Neural progenitor cell (in vitro differentiated cells): ENCODE data around the gene PPM1H. TPM values are rescaled to one million over a fixed set of nuclear protein-coding genes. Genes with fewer than 3 reads are reported as not detected.

ENCODE experiments used
- DNase-seq: peaks from one replicate; pipeline ENCODE4 v3.0.0-alpha.2; 2016; ENCODE audit warnings: low spot score
- H2AFZ ChIP-seq: fragments of 200-600 bp; sonication (generic); replicated peaks from 2 replicates; pipeline ENCODE4 v1.6.1; 2016; ENCODE audit warnings: antibody characterized with exemption
- H3F3A ChIP-seq: fragments of 200-600 bp; sonication (generic); 2 replicates; pipeline ENCODE4 v1.6.1; 2016; ENCODE audit warnings: antibody characterized with exemption, low read depth
- H3K27ac ChIP-seq: fragments of 200-600 bp; sonication (generic); 2 replicates; pipeline ENCODE4 v1.5.1; 2016; ENCODE audit warnings: mild to moderate bottlenecking
- H3K27me3 ChIP-seq: fragments of 200-600 bp; sonication (generic); 2 replicates; pipeline ENCODE4 v1.6.1; 2016; ENCODE audit warnings: mild to moderate bottlenecking, moderate library complexity
- H3K36me3 ChIP-seq: fragments of 200-600 bp; sonication (generic); 2 replicates; pipeline ENCODE4 v1.5.1; 2016
- H3K4me1 ChIP-seq: fragments of 200-600 bp; sonication (generic); 2 replicates; pipeline ENCODE4 v1.6.1; 2016; ENCODE audit warnings: mixed run types
- H3K4me2 ChIP-seq: fragments of 200-600 bp; sonication (generic); 2 replicates; pipeline ENCODE4 v1.6.1; 2016
- H3K4me3 ChIP-seq: fragments of 200-600 bp; sonication (generic); 2 replicates; pipeline ENCODE4 v1.5.1; 2016
- H3K79me2 ChIP-seq: fragments of 200-600 bp; sonication (generic); 2 replicates; pipeline ENCODE4 v1.6.1; 2016; ENCODE audit warnings: low read depth
- H3K9ac ChIP-seq: fragments of 200-600 bp; sonication (generic); 2 replicates; pipeline ENCODE4 v1.6.1; 2016
- H3K9me3 ChIP-seq: fragments of 200-600 bp; sonication (generic); 2 replicates; pipeline ENCODE4 v1.5.1; 2016; ENCODE audit warnings: low read depth
- H4K20me1 ChIP-seq: fragments of 200-600 bp; sonication (generic); 2 replicates; pipeline ENCODE4 v1.6.1; 2016; ENCODE audit warnings: low read depth
- H3K27ac Mint-ChIP-seq: 3 replicates; pipeline ENCODE4 v1.8.0; 2021; ENCODE audit warnings: mixed read lengths
- H3K27me3 Mint-ChIP-seq: 2 replicates; pipeline ENCODE4 v1.8.0; 2022; ENCODE audit warnings: low read depth, mild to moderate bottlenecking, inconsistent platforms, moderate library complexity, mixed read lengths; ENCODE audit not compliant: insufficient read depth
- H3K36me3 Mint-ChIP-seq: 3 replicates; pipeline ENCODE4 v1.8.0; 2021; ENCODE audit warnings: mixed read lengths
- H3K4me1 Mint-ChIP-seq: 3 replicates; pipeline ENCODE4 v1.8.0; 2021; ENCODE audit warnings: mixed read lengths
- H3K4me3 Mint-ChIP-seq: 3 replicates; pipeline ENCODE4 v1.8.0; 2021; ENCODE audit warnings: mild to moderate bottlenecking, moderate library complexity, mixed read lengths
- H3K9me3 Mint-ChIP-seq: 3 replicates; pipeline ENCODE4 v1.8.0; 2020; ENCODE audit warnings: mixed read lengths
- EZH2 ChIP-seq: fragments of 200-600 bp; sonication (generic); IDR thresholded peaks from 2 replicates; pipeline ENCODE4 v1.6.1; 2017; ENCODE audit warnings: antibody characterized with exemption, mild to moderate bottlenecking, moderate library complexity
- EZH2phosphoT487 ChIP-seq: fragments of 200-600 bp; sonication (generic); IDR thresholded peaks from 2 replicates; pipeline ENCODE4 v1.6.1; 2017; ENCODE audit warnings: antibody characterized with exemption
- total RNA-seq: library from RNA; depleted of rRNA; stranded (reverse); fragments of >200 nt; gene quantifications from 2 replicates; pipeline ENCODE4 v1.2.3, GENCODE V29; 2015; ENCODE audit warnings: low replicate concordance
- TF ChIP-seq, protein P1 (sequence below): fragments of 200-600 bp; sonication (generic); IDR thresholded peaks from 2 replicates; pipeline ENCODE4 v1.5.1; 2017; ENCODE audit warnings: antibody characterized with exemption, mild to moderate bottlenecking

PPM1H gene
- total RNA-seq, 1 donor from 2014 or later = 4.6 TPM

DNA sequence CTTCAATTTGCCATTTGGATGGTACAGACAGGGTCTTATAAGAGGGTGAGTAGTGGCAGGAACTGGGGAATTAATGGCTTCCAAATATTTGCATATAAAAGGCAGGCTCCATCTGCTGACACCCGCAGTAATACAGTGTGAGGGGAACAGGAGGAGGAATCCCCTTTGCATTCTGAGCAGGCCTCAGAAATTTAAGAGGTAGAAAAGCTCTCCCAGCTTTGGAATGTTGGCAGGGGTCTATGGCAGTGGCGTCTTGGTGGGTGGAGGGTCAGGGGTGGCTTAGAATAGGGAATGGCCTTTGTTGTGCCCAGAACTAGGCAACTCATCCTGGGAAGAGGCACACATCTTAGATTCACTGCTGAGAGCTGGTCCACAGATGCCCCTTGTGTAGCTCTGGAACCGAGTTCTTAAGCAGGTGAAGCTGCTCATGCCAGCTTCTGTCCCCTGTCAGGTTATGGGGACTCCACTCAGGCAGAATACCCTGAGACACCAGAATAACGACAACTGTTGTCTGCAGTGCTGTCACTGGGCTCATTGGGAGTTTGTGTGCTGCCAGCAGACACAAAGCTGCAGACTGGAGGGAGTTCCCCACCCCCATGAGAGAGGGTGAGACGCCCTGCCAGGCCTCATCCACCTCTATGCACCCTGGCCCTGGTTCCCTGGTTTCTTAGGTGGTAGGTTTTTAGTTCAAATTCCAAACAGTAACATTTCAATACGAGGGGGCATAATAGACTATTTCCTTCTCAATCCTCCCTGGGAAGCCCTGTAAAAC, 278.2 kb downstream of the PPM1H start:
- Mint-ChIP-seq H3K27me3 (no peaks in the 10 kb centered on the region), H3K9me3 (peaks cover 14% of the 10 kb centered on the region), H3K27ac (peak overlapping the region; percentile 99), H3K36me3 (peaks cover 16% of the 10 kb centered on the region), H3K4me1 (peaks cover 83% of the 10 kb centered on the region), H3K4me3 (peak overlapping the region; percentile 23)
- DNase-seq = peak; percentile 44
- H4K20me1 ChIP-seq = no peaks in the 10 kb centered on the region
- TF ChIP-seq EZH2phosphoT487 (no peak), EZH2 (no peak)
- TF ChIP-seq, protein P1, sequence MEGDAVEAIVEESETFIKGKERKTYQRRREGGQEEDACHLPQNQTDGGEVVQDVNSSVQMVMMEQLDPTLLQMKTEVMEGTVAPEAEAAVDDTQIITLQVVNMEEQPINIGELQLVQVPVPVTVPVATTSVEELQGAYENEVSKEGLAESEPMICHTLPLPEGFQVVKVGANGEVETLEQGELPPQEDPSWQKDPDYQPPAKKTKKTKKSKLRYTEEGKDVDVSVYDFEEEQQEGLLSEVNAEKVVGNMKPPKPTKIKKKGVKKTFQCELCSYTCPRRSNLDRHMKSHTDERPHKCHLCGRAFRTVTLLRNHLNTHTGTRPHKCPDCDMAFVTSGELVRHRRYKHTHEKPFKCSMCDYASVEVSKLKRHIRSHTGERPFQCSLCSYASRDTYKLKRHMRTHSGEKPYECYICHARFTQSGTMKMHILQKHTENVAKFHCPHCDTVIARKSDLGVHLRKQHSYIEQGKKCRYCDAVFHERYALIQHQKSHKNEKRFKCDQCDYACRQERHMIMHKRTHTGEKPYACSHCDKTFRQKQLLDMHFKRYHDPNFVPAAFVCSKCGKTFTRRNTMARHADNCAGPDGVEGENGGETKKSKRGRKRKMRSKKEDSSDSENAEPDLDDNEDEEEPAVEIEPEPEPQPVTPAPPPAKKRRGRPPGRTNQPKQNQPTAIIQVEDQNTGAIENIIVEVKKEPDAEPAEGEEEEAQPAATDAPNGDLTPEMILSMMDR = no peak
- H3K9ac ChIP-seq = no peak overlapping the region
- no peak overlapping the region for H3K4me3 ChIP-seq
- peaks cover 80% of the 10 kb centered on the region for H3F3A ChIP-seq
- peak overlapping the region; percentile 66 for H3K27ac ChIP-seq
- peak overlapping the region; percentile 53 for H2AFZ ChIP-seq
- H3K36me3 ChIP-seq = no peaks in the 10 kb centered on the region
- peaks cover 82% of the 10 kb centered on the region for H3K4me1 ChIP-seq
- H3K4me2 ChIP-seq = peak overlapping the region; percentile 40
- H3K27me3 ChIP-seq = no peaks in the 10 kb centered on the region
- H3K79me2 ChIP-seq = no peaks in the 10 kb centered on the region
- H3K9me3 ChIP-seq = no peaks in the 10 kb centered on the region

DNA sequence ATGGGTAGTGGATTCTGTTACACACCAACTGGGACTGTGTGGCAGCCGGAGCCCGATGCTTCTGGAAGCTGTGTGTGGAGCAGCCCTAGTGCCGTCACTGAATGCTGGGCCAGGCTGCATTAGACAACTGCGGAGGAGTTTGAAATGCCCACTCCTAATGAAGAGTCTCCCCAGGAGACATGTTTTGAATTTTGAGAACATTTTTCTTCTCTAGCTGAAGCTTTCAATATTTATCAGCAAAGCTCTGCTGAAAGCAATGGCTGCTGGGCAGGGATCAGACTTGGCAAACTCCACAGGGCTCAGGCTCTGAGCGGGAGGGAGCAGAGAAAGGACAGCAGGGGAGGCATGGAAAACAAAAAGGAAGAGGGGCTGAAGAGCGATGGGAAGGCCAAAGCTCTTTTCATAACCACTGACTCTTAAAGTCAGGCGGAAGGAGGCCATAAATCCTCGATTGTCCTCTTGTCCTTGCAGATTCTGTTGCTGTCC, 279.2 kb downstream of the PPM1H start:
- Mint-ChIP-seq H3K9me3 (peaks cover 6% of the 10 kb centered on the region), H3K27me3 (no peaks in the 10 kb centered on the region), H3K4me3 (no peak overlapping the region), H3K27ac (peak overlapping the region; percentile 97), H3K36me3 (peaks cover 7% of the 10 kb centered on the region), H3K4me1 (peaks cover 86% of the 10 kb centered on the region)
- Histone ChIP-seq H3K4me1 (peaks cover 86% of the 10 kb centered on the region), H3K9me3 (no peaks in the 10 kb centered on the region), H3K36me3 (no peaks in the 10 kb centered on the region), H3F3A (peaks cover 73% of the 10 kb centered on the region), H3K79me2 (no peaks in the 10 kb centered on the region), H3K4me3 (no peak overlapping the region), H3K27me3 (no peaks in the 10 kb centered on the region), H2AFZ (peak overlapping the region; percentile 21), H3K27ac (peak overlapping the region; percentile 66), H3K9ac (no peak overlapping the region), H4K20me1 (no peaks in the 10 kb centered on the region), H3K4me2 (peak overlapping the region; percentile 40)
- peak; percentile 53 for DNase-seq
- TF ChIP-seq EZH2phosphoT487 (no peak), EZH2 (no peak)
- TF ChIP-seq, protein P1 = no peak

DNA sequence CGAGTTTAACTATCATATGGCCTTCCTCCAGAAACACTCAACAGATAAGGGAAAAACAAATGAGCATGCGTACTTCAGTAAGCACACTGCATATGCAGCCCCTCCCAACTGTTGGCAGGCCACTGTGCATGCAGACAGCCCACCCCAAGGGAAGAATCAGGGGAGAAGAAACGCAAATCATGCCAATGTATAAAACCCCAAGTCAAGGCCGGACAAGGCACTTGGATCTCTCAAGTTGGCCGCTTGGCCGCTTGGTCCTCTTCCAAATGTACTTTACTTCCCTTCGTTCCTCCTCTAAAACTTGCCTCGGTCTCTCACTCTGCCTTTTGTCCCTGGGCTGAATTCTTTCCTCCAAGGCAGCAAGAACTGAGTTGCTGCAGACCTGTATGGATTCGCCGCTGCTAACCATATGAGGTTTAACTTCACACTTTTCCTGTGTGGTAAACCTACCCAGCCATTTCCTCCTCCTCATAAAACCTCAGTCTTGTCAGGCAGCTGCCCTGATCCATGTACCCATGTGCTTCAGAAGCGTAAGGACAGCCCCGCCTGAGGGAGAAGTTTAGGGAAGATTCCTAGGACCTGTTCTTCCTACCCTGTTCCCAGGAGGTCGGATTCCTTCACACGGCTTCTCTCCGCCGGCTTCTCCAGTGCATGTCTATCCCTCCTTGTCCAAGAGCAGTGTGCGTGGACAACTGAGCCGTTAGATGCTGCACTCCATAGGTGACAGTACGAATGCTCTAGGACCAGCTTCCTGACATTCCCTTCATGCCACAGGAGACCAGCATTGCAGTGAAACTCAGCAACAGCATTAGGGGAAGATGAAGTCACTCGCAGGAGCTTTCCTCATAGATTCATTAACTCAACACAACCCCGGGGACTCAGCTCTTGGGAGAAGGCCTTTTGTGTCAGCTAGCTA, 280.4 kb downstream of the PPM1H start:
- H3K27ac ChIP-seq = no peak overlapping the region
- H3F3A ChIP-seq = peaks cover 62% of the 10 kb centered on the region
- H3K36me3 ChIP-seq = no peaks in the 10 kb centered on the region
- no peaks in the 10 kb centered on the region for H3K9me3 ChIP-seq
- Mint-ChIP-seq H3K9me3 (peaks cover 3% of the 10 kb centered on the region), H3K27ac (peak overlapping the region; percentile 97), H3K36me3 (peaks cover 8% of the 10 kb centered on the region), H3K27me3 (no peaks in the 10 kb centered on the region), H3K4me3 (peak overlapping the region; percentile 46), H3K4me1 (peaks cover 79% of the 10 kb centered on the region)
- H3K4me1 ChIP-seq = peaks cover 78% of the 10 kb centered on the region
- H3K9ac ChIP-seq = no peak overlapping the region
- no peaks in the 10 kb centered on the region for H3K79me2 ChIP-seq
- H3K4me2 ChIP-seq = peak overlapping the region; percentile 40
- DNase-seq = no peak
- TF ChIP-seq, protein P1 = no peak
- no peak for TF ChIP-seq EZH2
- TF ChIP-seq EZH2phosphoT487 = no peak
- H2AFZ ChIP-seq = no peak overlapping the region
- no peak overlapping the region for H3K4me3 ChIP-seq
- H4K20me1 ChIP-seq = no peaks in the 10 kb centered on the region
- H3K27me3 ChIP-seq = no peaks in the 10 kb centered on the region
